Measurements from ENCODE around the gene OSBPL10. TPM values are rescaled to one million over a fixed set of nuclear protein-coding genes. Genes with fewer than 3 reads are reported as not detected.

Gene OSBPL10
- total and polyA plus RNA-seq, 4 donors = 3.9 to 33.0 (median 13.1) TPM

DNA sequence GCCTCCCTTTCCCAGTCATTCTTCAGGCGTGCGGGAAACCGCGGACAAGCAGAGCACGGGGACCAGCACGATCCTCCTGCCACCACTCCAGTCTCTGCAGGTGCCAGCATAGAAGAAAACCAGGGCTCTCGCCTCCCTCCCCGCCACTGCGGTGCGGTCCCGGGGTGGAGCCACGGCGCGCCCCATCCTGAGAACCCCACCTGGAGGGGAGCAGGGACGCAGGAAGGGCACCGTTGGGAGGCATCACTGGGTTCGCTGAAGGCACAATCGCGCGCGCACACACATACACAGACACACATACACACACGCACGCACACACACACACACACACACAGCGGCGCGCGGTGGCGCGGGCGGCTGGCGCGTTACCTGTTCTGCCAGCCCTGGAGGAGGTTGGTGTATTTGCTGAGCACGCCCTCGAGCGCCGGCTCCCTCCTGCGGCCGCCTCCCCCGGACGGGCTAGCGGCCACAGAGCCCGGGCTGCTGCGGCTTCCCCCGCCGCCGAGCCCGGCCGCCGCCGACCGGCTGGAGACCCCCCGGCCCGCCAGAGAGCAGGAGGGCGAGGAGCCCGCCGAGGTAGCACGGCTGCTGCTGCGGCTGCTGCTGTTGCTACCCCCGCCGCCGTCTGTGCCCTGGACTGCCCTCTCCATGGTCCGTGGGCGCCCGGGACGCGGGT is 394 bp downstream of the OSBPL10 start:
- H3K36me3 ChIP-seq (ENCODE audit: control insufficient read depth in 4 of 4, insufficient read depth in 4 of 4, low read length in 4 of 4) = no peaks in the 10 kb centered on the region
- 1% methylated on average over 55 to 66 of the region's 66 CpGs for WGBS, 2 donors
- ATAC-seq (ENCODE audit: insufficient read depth, low FRiP score) = peak; percentile 76
- no peaks in the 10 kb centered on the region for H3K27me3 ChIP-seq (ENCODE audit: control insufficient read depth in 3 of 3, insufficient read depth in 3 of 3, low read length in 2 of 3)
- TF ChIP-seq, protein P1, sequence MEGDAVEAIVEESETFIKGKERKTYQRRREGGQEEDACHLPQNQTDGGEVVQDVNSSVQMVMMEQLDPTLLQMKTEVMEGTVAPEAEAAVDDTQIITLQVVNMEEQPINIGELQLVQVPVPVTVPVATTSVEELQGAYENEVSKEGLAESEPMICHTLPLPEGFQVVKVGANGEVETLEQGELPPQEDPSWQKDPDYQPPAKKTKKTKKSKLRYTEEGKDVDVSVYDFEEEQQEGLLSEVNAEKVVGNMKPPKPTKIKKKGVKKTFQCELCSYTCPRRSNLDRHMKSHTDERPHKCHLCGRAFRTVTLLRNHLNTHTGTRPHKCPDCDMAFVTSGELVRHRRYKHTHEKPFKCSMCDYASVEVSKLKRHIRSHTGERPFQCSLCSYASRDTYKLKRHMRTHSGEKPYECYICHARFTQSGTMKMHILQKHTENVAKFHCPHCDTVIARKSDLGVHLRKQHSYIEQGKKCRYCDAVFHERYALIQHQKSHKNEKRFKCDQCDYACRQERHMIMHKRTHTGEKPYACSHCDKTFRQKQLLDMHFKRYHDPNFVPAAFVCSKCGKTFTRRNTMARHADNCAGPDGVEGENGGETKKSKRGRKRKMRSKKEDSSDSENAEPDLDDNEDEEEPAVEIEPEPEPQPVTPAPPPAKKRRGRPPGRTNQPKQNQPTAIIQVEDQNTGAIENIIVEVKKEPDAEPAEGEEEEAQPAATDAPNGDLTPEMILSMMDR (IDR thresholded peaks at IDR 0.05; ENCODE audit: control extremely low read depth, extremely low read depth) = no peak
- no peaks in the 10 kb centered on the region for H3K9me3 ChIP-seq (ENCODE audit: control insufficient read depth in 4 of 4, insufficient read depth in 3 of 4, low read length in 3 of 4)
- peak overlapping the region; percentile 55 to 78 for H3K9ac ChIP-seq (ENCODE audit: insufficient read depth in 1 of 2, low read length in 2 of 2)
- H3K4me1 ChIP-seq (ENCODE audit: control insufficient read depth in 5 of 5, insufficient read depth in 5 of 5, low read length in 5 of 5) = peaks cover 0 to 20% (median 2%) of the 10 kb centered on the region in 5 donors
- peak overlapping the region; percentile 72 for H3K4me3 ChIP-seq
- DNase-seq = peak; percentile 57 to 80 (median 79)
- peak overlapping the region; percentile 50 to 91 for H3K27ac ChIP-seq (ENCODE audit: low read depth in 1 of 2, low read length in 1 of 2)

DNA sequence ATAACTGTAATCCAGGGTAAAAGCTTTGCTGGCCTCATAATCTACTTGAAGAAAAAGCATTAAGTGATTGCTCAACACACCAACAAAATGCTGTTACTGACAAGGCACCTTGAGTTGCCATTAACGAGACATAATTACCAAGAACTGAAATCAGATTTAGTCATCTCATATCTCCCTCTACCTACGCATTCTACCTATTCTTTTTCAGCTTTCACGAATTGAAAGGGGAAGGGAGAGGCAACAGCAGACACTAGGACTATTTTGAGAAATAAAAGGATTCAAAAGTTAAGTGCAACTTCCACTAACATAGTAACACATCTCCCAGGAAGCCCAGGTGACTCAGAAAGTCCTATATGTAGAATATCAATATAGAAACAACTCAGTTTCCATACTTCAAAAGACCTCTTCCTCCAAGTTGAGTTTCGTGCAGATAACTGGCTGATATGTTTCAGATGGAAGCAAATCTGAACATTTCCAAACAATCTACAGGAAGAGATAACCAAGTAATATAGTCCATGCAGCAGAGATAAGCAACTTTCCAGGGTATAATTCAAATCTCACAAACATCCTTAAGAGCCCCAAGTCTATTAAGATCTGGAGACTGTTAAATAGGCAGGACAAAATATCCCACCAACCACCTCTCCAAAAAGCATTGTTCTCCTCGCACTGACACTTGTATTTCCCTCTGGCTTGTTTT is 1.9 kb downstream of the OSBPL10 start:
- ATAC-seq (ENCODE audit: insufficient read depth, low FRiP score) (no peak), DNase-seq (no peak)
- whole genome bisulfite sequencing, 2 donors = 50 to 51% methylated on average over 5 of the region's 5 CpGs
- H3K27ac ChIP-seq (ENCODE audit: low read depth in 1 of 2, low read length in 1 of 2) = no peak overlapping the region
- H3K4me1 ChIP-seq (ENCODE audit: control insufficient read depth in 5 of 5, insufficient read depth in 5 of 5, low read length in 5 of 5) = peaks cover 0 to 20% (median 2%) of the 10 kb centered on the region in 5 donors
- H3K36me3 ChIP-seq (ENCODE audit: control insufficient read depth in 4 of 4, insufficient read depth in 4 of 4, low read length in 4 of 4) = no peaks in the 10 kb centered on the region
- no peaks in the 10 kb centered on the region for H3K27me3 ChIP-seq (ENCODE audit: control insufficient read depth in 3 of 3, insufficient read depth in 3 of 3, low read length in 2 of 3)
- no peaks in the 10 kb centered on the region for H3K9me3 ChIP-seq (ENCODE audit: control insufficient read depth in 4 of 4, insufficient read depth in 3 of 4, low read length in 3 of 4)
- TF ChIP-seq, protein P1 (IDR thresholded peaks at IDR 0.05; ENCODE audit: control extremely low read depth, extremely low read depth) = no peak
- H3K4me3 ChIP-seq = no peak overlapping the region
- H3K9ac ChIP-seq (ENCODE audit: insufficient read depth in 1 of 2, low read length in 2 of 2) = no peak overlapping the region

DNA sequence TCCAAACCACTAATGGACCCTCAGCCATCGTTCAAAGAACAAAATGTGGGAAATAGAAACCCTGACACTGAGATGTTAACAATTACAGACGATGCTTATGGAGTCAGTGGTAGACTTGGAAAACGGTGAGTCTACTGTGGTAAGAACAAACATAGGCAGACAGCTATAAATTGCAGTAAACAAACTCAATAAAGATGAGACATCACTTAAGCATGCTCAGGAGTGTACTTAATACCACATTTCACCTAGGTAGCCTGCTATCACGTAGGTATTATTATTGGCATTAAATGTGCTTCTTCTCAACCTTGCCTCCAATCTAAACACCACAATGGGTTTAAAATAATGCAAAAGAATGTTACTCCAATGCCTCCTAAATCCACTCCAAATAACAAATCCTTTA is 2.5 kb downstream of the OSBPL10 start:
- H3K4me3 ChIP-seq = no peak overlapping the region
- H3K27me3 ChIP-seq (ENCODE audit: control insufficient read depth in 3 of 3, insufficient read depth in 3 of 3, low read length in 2 of 3) = no peaks in the 10 kb centered on the region
- H3K36me3 ChIP-seq (ENCODE audit: control insufficient read depth in 4 of 4, insufficient read depth in 4 of 4, low read length in 4 of 4) = no peaks in the 10 kb centered on the region
- peaks cover 0 to 20% (median 2%) of the 10 kb centered on the region in 5 donors for H3K4me1 ChIP-seq (ENCODE audit: control insufficient read depth in 5 of 5, insufficient read depth in 5 of 5, low read length in 5 of 5)
- no peak overlapping the region for H3K27ac ChIP-seq (ENCODE audit: low read depth in 1 of 2, low read length in 1 of 2)
- no peaks in the 10 kb centered on the region for H3K9me3 ChIP-seq (ENCODE audit: control insufficient read depth in 4 of 4, insufficient read depth in 3 of 4, low read length in 3 of 4)
- ATAC-seq (ENCODE audit: insufficient read depth, low FRiP score) = no peak
- WGBS, 2 donors = 81 to 94% methylated on average over 4 of the region's 4 CpGs
- no peak overlapping the region for H3K9ac ChIP-seq (ENCODE audit: insufficient read depth in 1 of 2, low read length in 2 of 2)
- TF ChIP-seq, protein P1 (IDR thresholded peaks at IDR 0.05; ENCODE audit: control extremely low read depth, extremely low read depth) = no peak
- DNase-seq = no peak
